ENCODE results near the gene ZNF428.

ZNF428 gene

DNA sequence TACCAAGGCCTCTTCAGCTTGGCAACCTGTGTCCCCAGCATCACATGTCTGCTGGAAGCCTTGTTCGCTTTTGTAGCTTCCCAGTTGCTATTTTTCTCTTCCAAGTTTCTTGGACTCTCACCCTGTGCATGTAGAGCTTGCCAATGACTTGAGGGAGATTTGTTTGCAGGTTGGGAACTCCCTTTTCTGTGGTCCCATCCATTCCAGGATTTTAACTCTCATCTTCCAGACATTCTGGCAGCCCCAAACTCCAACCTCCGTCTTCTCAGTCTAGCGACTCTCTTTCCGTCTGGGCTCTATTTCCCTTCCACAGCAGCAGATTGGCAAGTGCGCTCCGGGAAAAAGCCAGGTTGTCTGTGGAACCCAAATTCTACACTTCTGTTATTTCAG lies 41.5 kb upstream of the ZNF428 start:
- no peak for DNase-seq (ENCODE audit: low read depth in 2 of 2)
- H3K4me3 ChIP-seq (replicated peaks in 1 of 2; ENCODE audit: low read depth in 2 of 2, low read length in 2 of 2) = no peak overlapping the region
- TF ChIP-seq CTCF (IDR thresholded peaks at IDR 0.05; ENCODE audit: low read depth, low read length) = no peak

- no peak for DNase-seq (ENCODE audit: low read depth in 2 of 2)
- H3K4me3 ChIP-seq (replicated peaks in 1 of 2; ENCODE audit: low read depth in 2 of 2, low read length in 2 of 2) = no peak overlapping the region
- TF ChIP-seq CTCF (IDR thresholded peaks at IDR 0.05; ENCODE audit: low read depth, low read length) = no peak
These were observed 41.0 kb upstream of the ZNF428 start for GRCh38 chr19:43660301-43660970.

- no peak overlapping the region for H3K4me3 ChIP-seq (replicated peaks in 1 of 2; ENCODE audit: low read depth in 2 of 2, low read length in 2 of 2)
- no peak for TF ChIP-seq CTCF (IDR thresholded peaks at IDR 0.05; ENCODE audit: low read depth, low read length)
These were observed 39.1 kb upstream of the ZNF428 start for GRCh38 chr19:43658494-43658893.

DNA sequence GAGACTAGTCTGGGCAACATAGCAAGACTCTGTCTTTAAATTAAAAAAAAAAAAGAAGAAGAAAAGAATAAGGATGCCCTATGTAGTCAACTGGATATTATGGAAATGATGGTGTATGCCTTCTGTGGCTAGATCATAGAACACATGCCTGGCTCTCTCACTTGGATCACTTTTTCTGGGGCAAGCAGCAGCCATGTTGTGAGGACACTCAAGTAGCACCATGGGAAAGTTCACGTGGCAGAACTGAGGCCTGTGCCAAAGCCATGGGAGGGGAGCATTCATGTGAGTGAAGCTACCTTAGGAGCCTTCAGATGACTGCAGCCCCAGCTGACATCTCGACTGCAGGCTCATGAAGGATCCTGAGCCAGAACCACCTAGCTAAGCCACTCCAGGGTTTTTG lies 38.6 kb upstream of the ZNF428 start:
- no peak for DNase-seq (ENCODE audit: low read depth in 2 of 2)
- no peak for TF ChIP-seq CTCF (IDR thresholded peaks at IDR 0.05; ENCODE audit: low read depth, low read length)
- H3K4me3 ChIP-seq (replicated peaks in 1 of 2; ENCODE audit: low read depth in 2 of 2, low read length in 2 of 2) = no peak overlapping the region

More at GRCh38 chr19:43658494-43658893, 39.1 kb upstream of the ZNF428 start:
- no peak for DNase-seq (ENCODE audit: low read depth in 2 of 2)

DNA sequence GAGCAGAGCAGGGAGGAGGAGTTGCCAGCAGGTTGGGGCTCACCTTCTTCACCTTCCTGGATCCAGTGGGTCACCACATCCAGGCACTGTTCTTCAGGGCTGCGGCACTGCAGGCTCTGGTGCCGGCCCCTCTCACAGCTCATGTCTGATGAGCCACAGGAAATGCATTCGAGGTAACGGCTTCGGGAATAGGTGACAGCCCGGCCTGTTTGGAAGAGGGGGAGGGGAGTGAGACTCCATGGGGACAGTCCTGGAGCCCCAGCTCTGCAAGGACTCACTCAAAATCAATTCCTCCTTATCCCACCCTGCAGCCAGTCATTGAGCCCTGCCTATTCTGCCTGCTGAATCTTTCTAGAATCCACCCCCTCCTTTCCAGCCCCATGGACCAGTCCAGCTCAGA lies 37.0 kb upstream of the ZNF428 start:
- DNase-seq (ENCODE audit: low read depth in 2 of 2) = no peak
- H3K4me3 ChIP-seq (replicated peaks in 1 of 2; ENCODE audit: low read depth in 2 of 2, low read length in 2 of 2) = no peak overlapping the region
- no peak for TF ChIP-seq CTCF (IDR thresholded peaks at IDR 0.05; ENCODE audit: low read depth, low read length)

GRCh38 chr19:43652546-43652874 lies 33.1 kb upstream of the ZNF428 start:
- TF ChIP-seq CTCF (IDR thresholded peaks at IDR 0.05; ENCODE audit: low read depth, low read length) = no peak
- DNase-seq (ENCODE audit: low read depth in 2 of 2) = no peak
- no peak overlapping the region for H3K4me3 ChIP-seq (replicated peaks in 1 of 2; ENCODE audit: low read depth in 2 of 2, low read length in 2 of 2)
